Measurements from ENCODE around the gene ZNF613. TPM values are rescaled to one million over a fixed set of nuclear protein-coding genes. Genes with fewer than 3 reads are reported as not detected.
A peak's percentile ranks its signal among the peaks of the same experiment; 100 is the strongest.
"Not testable (repeated sequence)": the region's sequence is repeated elsewhere in the genome, so short reads cannot be mapped to it uniquely, and the experiment has no call there.

The ZNF613 gene
- total and polyA plus RNA-seq, 2 experiments from 2014 or later, result 7.1 to 11.6 TPM

- H3K9me3 ChIP-seq (ENCODE audit: low read depth), result peaks cover 4% of the 10 kb centered on the region
- H3K4me1 ChIP-seq (ENCODE audit: low read depth), result no peaks in the 10 kb centered on the region
- H3K4me3 ChIP-seq, result no peak overlapping the region
- H3K36me3 ChIP-seq, result peaks cover 31% of the 10 kb centered on the region
- no peaks in the 10 kb centered on the region for H3K27me3 ChIP-seq
- DNase-seq (ENCODE audit: low read depth in 1 of 2, low spot score in 1 of 2), result peak in 1 of 2 donors; percentile 22
- TF ChIP-seq CTCF (IDR thresholded peaks at IDR 0.05; ENCODE audit: low read depth, low read length), result no peak
- no peak overlapping the region for H3K27ac ChIP-seq
Measured at GRCh38 chr19:51971624-51972023, 44.4 kb downstream of the ZNF613 start.

- H3K4me1 ChIP-seq (ENCODE audit: low read depth); H3K4me3 ChIP-seq; H3K27me3 ChIP-seq; H3K27ac ChIP-seq; DNase-seq (ENCODE audit: low read depth in 1 of 2, low spot score in 1 of 2); H3K9me3 ChIP-seq (ENCODE audit: low read depth): not testable (repeated sequence)
- H3K36me3 ChIP-seq, result peaks cover 14% of the 10 kb centered on the region
Measured at GRCh38 chr19:51975787-51976186, 48.5 kb downstream of the ZNF613 start.

- TF ChIP-seq CTCF (IDR thresholded peaks at IDR 0.05; ENCODE audit: low read depth, low read length), result no peak
- H3K4me3 ChIP-seq, result no peak overlapping the region
- no peak for DNase-seq (ENCODE audit: low read depth in 1 of 2, low spot score in 1 of 2)
- H3K9me3 ChIP-seq (ENCODE audit: low read depth), result peaks cover 4% of the 10 kb centered on the region
- H3K4me1 ChIP-seq (ENCODE audit: low read depth), result no peaks in the 10 kb centered on the region
- H3K27me3 ChIP-seq, result no peaks in the 10 kb centered on the region
- peaks cover 14% of the 10 kb centered on the region for H3K36me3 ChIP-seq
- H3K27ac ChIP-seq, result no peak overlapping the region
Measured at GRCh38 chr19:51976852-51977251, 49.6 kb downstream of the ZNF613 start.

GRCh38 chr19:51977346-51977745 lies 50.1 kb downstream of the ZNF613 start:
- Histone ChIP-seq H3K27me3 (no peaks in the 10 kb centered on the region), H3K4me3 (no peak overlapping the region), H3K36me3 (peaks cover 13% of the 10 kb centered on the region), H3K27ac (no peak overlapping the region), H3K4me1 (ENCODE audit: low read depth) (no peaks in the 10 kb centered on the region), H3K9me3 (ENCODE audit: low read depth) (peaks cover 4% of the 10 kb centered on the region)
- DNase-seq (ENCODE audit: low read depth in 1 of 2, low spot score in 1 of 2), result no peak
- no peak for TF ChIP-seq CTCF (IDR thresholded peaks at IDR 0.05; ENCODE audit: low read depth, low read length)

- no peak for TF ChIP-seq CTCF (IDR thresholded peaks at IDR 0.05; ENCODE audit: low read depth, low read length)
- peaks cover 2% of the 10 kb centered on the region for H3K36me3 ChIP-seq
- H3K27me3 ChIP-seq, result no peaks in the 10 kb centered on the region
- no peak overlapping the region for H3K4me3 ChIP-seq
- no peak overlapping the region for H3K27ac ChIP-seq
- H3K9me3 ChIP-seq (ENCODE audit: low read depth), result no peaks in the 10 kb centered on the region
- H3K4me1 ChIP-seq (ENCODE audit: low read depth), result no peaks in the 10 kb centered on the region
- no peak for DNase-seq (ENCODE audit: low read depth in 1 of 2, low spot score in 1 of 2)
Measured at GRCh38 chr19:51978882-51979281, 51.6 kb downstream of the ZNF613 start.

GRCh38 chr19:51980116-51980736 lies 53.0 kb downstream of the ZNF613 start:
- Histone ChIP-seq H3K27ac (no peak overlapping the region), H3K9me3 (ENCODE audit: low read depth) (no peaks in the 10 kb centered on the region), H3K4me3 (no peak overlapping the region), H3K27me3 (no peaks in the 10 kb centered on the region), H3K36me3 (no peaks in the 10 kb centered on the region), H3K4me1 (ENCODE audit: low read depth) (no peaks in the 10 kb centered on the region)
- peak in 1 of 2 donors; percentile 26 for DNase-seq (ENCODE audit: low read depth in 1 of 2, low spot score in 1 of 2)
- TF ChIP-seq CTCF (IDR thresholded peaks at IDR 0.05; ENCODE audit: low read depth, low read length), result no peak

- H3K4me1 ChIP-seq (ENCODE audit: low read depth); DNase-seq (ENCODE audit: low read depth in 1 of 2, low spot score in 1 of 2); H3K27me3 ChIP-seq; H3K4me3 ChIP-seq; H3K36me3 ChIP-seq; H3K9me3 ChIP-seq (ENCODE audit: low read depth); H3K27ac ChIP-seq: not testable (repeated sequence)
Measured at GRCh38 chr19:51980926-51981325, 53.7 kb downstream of the ZNF613 start.

Data from cardiac muscle cell (in vitro differentiated cells and primary cell).